RCC 7860 (cell line): Measurements from ENCODE around the gene RAB11FIP3.
"Not testable (repeated sequence)": the region's sequence is repeated elsewhere in the genome, so short reads cannot be mapped to it uniquely, and the experiment has no call there.

Experiments
- DNase-seq: peaks from one replicate; pipeline ENCODE4 v3.0.0-alpha.2; 2015; ENCODE audit warnings: low spot score
- FAIRE-seq: peaks from 2 replicates; lab custom pipeline; 2012; peaks lifted over from hg19 to GRCh38; lab: Jason Lieb, UNC

Gene RAB11FIP3

DNA sequence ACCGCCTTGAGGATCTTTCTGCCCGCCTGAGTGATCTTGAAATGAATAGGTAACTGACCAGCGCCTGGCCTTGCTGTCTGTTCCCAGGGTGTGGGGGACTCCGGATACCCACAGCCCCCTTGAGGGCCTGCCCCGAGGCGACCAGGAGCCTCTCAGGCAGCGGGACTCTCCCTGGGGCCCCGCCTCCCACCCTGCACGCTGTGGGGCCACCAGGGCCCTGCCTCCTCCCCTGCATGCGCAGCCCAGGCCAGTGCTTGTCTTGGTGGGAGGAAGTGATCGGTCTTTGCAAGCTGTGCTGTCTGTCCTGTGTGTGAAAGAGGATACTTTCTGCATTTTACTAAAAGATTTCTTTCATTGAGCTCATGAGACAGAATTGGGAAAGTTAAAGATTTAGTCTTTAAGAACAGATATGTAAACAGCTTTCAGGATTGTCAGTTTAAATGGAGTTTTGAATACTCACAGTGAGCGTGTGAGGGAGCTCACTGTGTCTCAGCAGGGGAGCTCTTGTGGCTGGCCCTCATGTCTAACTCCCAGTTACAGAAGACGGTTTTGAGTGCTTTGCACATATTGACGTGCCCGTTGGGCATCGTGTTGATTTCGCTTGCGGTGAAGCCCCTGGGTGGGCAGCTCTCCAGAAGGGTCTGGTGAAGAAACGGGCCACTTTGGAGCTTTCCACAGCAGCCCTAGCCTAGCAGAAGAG is 65.9 kb downstream of the RAB11FIP3 start:
- FAIRE-seq (no peak), DNase-seq (no peak)

DNA sequence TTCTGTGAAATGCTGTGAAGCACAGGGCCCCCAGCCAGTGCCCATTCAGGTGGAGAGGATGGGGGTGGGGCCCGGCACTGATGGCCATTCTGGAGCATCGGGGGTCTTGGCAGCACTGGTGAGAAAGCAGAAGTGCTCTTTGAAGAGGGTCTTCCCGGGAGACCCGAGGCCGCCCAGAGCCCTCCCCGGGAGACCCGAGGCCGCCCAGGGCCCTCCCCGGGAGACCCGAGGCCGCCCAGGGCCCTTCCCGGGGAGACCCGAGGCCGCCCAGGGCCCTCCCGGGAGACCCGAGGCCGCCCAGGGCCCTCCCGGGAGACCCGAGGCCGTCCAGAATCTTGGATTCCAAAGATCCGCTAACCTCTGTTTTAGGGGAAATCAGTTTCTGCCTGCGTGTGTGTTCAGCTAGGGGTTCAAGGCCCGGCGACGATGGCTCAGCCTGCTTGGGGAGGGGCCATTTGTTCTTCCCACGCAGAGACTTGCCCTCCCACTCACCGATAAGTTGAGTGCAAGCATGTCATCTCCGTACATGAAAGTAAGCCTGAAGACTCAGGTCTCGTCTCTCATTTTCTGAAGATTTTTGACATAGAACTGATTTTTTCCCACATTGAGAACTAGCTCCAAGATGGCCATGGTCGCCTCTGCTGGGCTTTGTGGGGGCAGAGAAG is 66.9 kb downstream of the RAB11FIP3 start:
- DNase-seq = no peak

DNA sequence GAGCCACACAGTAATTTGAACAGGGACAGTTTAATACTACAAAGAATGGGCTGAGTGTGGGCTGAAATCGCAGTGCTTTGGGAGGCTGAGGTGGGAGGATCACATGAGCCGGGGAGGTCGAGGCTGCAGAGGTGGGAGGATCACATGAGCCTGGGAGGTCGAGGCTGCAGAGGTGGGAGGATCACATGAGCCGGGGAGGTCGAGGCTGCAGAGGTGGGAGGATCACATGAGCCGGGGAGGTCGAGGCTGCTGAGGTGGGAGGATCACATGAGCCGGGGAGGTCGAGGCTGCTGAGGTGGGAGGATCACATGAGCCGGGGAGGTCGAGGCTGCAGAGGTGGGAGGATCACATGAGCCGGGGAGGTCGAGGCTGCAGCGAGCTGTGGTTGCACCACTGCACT is 69.2 kb downstream of the RAB11FIP3 start:
- DNase-seq = not testable (repeated sequence)

More for the DNA sequence above, 66.9 kb downstream of the RAB11FIP3 start:
- no peak for FAIRE-seq

DNA sequence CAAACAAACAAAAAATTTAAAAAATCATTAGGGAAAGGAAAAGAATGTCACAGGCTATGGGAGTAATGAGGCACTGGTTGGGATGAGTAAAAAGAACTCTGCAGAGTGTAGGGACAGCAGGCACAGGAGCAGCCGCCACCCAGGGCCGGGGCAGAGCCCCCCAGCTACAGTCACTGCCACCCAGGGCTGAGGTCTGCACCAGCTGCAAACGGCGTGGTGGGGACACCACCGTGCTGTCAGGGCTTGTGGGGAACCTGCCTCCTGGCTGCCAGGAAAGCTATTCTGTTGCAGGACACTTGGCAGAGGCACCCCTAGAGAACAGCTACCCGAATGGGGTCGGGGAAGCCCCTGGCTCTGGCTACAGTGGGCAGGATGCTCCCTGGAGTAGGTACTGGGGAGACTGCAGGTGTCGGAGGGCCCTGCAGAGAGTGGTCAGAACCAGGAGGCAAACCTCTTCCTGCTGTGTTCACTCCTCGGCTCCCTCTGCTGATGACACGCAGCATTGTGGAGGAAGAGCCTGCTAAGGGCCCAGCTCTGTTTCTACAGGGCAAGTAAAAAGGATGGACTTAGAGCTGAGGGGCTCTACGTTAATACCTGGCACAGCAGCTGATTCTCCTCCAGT is 69.8 kb downstream of the RAB11FIP3 start:
- DNase-seq (peak; percentile 15), FAIRE-seq (no peak)

More for the DNA sequence above, 69.2 kb downstream of the RAB11FIP3 start:
- FAIRE-seq = not testable (repeated sequence)

DNA sequence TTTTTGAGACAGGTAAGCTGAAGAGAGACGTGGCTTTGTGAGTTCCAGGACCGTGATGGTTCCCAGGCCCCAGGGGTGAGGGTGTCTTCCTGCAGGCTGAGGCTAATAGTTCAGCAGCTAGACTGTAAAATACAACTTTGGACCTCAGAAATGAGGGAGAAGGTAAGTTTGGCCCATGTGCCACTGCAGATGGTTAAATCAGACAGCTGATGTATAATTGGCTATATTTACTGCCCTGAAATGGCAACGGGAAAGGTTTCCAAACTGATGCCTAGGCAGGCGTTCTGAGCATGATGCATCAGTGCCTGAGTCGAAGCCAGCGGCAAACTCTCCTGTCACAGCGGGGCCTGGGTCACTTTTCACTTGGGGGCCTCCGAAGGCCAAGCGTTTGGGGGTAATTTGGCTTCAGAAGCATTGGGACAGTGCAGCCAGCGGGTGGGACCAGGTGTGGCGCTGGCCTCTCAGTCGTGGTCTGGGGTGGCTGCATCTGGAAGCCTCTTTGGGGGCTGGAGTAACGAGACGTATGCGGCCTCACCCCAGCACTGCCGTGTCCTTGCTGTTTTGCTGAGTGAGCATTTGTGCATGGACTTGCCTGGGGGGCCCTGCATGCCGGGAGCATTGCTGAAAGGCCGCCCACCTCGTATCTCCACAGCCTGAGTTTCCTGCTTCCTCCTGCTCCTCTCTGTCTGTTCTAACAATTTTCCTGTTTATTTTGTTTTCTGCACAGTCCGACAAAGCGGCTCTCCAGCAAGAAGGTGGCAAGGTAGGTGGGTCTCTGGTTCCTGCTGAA is 70.8 kb downstream of the RAB11FIP3 start:
- FAIRE-seq = no peak
- no peak for DNase-seq

DNA sequence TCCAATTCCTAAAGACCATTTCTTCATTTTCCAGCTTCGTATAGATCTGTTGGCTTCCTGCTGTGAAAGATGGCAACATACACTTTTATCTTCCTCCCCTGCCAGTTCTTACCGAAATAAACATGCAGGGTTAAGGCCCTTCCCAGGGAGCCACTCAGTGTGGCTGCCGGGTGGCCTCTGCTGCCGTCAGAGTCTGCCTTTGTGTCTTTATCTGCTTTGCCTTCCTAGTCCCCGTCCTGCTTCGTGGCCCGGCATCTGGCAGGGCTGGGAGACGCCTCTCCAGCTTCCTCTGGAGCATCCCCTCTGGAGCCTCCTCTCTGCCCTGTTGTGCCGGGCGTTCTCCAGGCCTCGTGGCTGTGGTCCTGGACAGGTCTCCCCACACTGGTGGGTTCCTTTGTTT is 71.8 kb downstream of the RAB11FIP3 start:
- DNase-seq = no peak
- no peak for FAIRE-seq

DNA sequence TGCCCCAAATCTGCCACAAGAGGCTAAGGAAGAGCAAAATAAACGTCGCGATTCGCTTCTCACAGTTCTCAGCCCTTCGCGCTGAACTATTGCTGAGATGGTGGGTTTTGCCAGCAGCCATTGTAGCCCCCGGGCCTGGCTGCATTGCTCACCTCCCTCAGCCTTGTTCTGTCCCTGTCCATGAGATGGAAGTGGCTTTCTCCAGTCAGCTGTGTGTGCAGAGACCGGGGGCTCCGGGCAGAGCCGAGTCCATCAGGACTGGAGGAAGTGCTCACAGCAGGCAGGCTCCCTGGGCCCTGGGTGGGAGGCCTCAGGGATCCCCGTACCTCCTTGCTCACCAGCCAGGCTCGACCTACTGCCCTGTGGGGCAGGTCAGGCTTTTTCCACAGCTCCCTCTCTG is 74.5 kb downstream of the RAB11FIP3 start:
- no peak for FAIRE-seq

DNA sequence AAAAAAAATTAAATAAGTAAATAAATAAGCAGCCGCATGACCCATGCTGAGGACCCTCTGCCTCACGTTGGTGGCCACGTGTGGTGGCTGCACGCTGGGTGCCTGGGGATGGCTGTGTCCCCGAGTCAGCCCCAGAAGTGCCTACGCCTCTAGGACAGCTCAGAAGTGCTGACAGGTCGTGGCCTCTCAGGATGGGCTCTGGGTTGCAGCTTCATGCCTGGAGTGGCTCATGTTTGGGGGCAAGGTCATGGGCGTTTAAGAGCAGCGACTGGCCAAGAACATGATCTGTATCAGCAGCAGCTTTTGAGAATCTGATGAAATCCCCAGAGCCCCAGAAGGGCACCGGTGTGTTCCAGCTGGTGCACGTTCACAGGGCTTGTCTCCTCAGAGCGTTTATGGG is 75.3 kb downstream of the RAB11FIP3 start:
- DNase-seq (no peak), FAIRE-seq (no peak)

More for the DNA sequence above, 74.5 kb downstream of the RAB11FIP3 start:
- no peak for DNase-seq

DNA sequence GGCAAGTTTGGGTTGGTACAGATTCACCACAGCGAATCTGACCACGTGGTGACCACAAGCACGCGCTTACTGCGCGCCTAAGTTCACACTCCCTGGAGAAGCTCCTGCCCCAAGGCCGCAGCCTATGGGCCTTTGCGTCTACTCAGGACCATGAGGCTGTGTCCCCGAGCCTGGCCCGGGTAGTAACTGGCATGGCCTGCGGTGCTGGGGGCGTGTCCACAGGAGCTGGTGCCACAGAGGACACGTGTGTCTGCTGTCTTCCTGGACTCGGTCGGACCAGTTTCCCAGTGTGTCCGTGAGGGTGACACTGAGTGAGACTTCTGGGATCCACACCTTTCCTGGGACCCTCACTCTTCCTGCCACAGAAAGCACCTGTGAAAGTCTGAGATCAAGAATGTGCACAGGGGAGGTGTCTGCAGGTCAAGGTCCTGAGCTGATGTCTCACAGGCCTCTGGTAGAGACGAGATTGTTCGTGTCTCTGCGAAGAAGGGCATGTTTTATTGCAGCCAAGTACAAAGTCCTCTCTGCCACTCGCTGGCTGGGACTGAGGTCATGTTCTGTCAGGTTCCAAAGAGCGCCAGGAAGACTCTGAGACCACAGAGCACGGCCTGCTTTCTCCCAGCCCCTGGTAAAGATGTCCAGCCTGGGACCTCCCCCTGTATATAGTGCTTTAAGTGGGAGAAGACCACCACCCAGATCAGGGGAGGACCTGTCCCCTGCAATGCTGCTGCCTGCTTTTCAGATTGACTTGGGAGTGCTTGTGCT is 76.9 kb downstream of the RAB11FIP3 start:
- DNase-seq (no peak), FAIRE-seq (no peak)

DNA sequence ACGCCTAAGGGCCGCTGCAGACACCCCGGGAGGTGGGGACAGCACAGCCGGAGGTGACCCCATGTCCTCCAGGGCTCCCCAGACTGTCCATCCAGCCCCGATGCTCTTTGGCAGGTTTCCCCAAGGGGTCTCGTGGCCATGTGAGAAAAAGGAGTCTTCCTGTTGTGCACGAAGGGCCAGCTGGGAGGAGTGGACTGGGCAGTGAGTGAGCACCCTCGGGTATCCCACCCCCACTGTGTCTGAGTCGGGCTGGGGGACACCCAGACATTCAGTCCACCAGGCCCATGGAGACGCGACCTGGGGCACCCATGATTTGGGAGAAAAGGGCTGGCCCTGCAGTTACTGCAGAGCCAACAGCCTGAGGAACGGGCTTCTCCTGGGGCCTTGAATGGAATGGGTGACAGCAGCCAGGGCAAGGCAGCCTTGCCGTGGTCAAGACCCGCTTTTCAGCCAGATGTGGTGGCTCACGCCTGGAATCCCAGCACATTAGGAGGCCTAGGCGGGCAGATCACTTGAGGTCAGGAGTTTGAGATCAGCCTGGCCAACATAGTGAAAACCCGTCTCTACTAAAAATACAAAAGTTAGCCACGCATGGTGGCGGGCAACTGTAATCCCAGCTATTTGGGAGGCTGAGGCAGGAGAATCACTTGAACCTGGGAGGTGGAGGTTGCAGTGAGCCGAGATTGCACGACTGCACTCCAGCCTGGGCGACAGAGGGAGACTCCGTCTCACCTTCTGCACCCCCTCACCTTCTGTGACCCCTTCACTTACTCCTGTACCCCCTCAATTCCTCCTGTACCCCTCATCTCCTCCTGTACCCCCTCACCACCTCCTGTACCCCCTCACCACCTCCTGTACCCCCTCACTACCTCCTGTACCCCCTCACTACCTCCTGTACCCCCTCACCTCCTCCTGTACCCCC is 78.0 kb downstream of the RAB11FIP3 start:
- FAIRE-seq = no peak
- DNase-seq = no peak

DNA sequence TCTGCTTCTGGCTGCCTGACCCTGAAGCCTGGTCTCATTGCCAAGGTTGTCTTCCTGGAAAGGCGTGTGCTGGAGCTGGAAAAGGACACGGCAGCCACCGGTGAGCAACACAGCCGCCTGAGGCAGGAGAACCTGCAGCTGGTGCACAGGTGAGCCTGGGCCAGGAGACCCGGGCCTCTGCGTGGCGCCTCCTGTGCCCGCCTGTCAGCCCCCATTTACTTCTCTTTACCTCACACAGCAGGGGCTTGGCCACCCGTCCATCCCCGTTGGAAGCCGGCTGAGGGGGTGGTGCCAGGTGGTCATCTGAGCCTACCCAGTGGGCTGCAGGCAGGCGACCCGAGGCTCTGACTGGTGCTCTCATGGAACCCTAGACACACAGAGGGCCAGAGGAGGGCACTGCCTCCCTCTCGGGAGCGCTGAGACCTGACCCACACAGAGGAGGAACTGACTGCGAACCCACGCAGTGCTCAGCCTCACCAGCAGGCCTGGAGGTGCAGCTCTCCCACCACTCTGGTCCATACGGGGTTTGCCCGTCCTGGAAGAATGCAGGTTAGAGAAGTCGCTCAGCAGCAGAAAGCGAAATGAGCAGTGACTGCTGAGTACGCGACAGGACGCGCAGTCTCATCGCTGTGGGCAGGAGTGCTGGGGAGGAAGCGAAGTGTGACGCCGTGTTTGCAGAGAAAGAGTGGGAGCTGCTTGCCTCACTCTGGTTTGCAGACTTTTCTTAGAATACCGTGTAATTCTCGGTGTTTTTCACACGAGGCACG is 80.2 kb downstream of the RAB11FIP3 start:
- FAIRE-seq (no peak), DNase-seq (no peak)

DNA sequence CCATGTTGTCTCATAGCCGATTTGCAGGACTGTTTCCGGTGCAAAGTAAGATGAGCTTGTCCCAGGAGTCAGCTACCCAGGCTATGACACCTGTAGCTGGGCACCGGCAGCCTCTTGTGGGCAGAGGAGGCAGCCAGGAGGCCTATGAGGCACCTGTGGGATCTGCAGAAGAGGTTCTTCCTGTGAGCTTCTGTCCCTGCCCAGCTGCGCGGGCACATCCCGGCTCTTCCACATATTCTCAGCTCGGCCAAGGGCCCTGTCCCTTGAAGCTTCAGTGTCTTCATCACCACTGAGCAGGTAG is 80.7 kb downstream of the RAB11FIP3 start:
- DNase-seq = no peak
- no peak for FAIRE-seq

DNA sequence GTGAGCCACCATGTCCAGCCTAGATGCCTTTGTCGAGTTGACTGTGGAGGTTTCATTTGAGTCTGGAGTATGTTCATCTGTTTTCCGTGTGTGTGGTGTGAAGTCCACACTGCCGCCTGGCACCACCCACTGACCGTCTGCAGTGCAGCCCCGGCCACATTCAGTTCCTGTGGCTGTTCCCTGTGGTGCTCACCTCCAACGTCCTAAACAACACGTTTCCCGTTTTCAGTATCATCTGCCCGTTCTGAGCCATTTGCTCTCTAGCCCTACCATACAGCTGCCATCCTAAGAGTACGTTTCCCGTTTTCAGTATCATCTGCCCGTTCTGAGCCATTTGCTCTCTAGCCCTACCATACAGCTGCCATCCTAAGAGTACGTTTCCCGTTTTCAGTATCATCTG is 82.1 kb downstream of the RAB11FIP3 start:
- FAIRE-seq = not testable (repeated sequence)

DNA sequence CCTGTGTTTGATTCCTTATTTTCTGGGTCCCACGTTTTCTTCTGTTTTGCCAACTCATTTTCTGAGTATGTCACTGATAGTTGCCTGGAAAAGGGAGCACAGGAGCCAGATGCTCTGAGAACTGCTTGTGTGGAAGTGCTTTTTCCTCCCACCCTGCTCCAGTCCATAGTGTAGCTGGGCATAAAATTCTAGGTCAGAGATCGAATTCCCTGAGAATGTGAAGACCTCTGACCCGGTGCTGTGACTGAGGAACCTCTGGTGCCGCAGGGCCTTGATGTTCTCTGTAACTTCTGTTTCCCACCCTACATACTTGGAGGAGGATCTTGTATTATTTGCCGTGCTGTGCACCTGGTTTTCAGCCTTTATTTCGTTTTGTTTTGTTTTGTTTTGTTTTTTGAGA is 82.5 kb downstream of the RAB11FIP3 start:
- no peak for DNase-seq
- no peak for FAIRE-seq

More for the DNA sequence above, 82.1 kb downstream of the RAB11FIP3 start:
- DNase-seq = not testable (repeated sequence)

DNA sequence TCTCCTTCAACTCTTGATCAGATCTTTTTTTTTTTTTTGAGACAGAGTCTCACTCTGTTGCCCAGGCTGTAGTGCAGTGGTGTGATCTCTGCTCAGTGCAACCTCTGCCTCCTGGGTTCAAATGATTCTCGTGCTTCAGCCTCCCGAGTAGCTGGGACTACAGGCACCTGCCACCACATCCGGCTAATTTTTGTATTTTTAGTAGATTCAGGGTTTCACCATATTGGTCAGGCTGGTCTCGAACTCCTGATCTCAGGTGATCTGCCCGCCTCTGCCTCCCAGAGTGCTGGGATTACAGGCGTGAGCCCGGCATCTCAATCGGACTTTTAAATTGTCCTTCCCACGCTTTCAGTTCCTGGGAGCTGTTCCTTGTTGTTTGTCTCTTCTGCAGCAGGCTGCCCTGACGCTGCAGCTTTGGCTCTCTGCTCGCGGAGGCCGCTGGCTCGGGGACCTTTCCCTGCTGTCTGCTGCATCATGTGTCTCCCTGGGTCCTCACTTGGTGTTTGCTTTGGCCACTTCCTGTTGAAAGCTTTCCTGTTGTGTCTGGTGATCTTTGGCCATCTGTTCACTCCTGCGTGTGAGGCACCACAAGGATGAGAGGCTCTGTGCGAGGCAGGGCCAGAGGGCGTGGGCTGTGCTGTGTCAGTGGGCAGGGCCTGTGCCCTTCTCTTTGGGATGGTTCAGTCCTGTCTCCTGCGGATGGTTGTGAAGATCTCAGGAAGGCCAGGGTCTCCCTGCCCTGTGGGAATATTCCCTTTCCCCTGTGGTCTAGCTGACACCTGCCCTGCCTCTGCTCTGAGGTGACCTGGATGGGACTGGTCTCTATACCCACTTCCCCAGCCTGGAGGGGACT is 83.7 kb downstream of the RAB11FIP3 start:
- DNase-seq (no peak), FAIRE-seq (no peak)

DNA sequence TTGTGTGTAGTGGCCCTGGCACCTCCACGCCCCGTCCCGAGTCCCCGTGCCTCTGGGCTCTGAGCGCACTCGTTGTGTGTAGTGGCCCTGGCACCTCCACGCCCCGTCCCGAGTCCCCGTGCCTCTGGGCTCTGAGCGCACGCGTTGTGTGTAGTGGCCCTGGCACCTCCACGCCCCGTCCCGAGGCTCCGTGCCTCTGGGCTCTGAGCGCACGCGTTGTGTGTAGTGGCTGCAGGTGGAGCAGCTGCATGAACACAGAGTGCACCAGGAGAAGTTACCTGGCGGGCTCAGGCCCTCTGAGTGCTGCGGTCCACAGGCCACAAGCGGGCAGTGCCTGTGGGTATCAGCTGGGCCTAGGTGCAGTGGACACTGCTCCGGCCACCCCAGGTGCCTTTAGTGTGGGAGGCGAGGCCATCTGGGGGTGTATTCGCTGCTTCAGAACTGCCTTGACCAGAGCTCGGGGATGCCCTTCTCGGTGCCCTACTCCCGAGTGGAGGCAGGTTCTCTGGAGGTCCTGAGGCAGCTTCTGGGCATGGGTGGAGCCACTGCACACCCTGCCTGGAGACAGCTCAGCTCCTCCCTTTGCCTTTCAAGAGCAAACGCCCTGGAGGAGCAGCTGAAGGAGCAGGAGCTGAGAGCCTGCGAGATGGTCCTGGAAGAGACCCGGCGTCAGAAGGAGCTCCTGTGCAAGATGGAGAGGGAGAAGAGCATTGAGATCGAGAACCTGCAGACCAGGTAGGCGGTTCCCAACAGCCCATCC is 84.8 kb downstream of the RAB11FIP3 start:
- DNase-seq (no peak), FAIRE-seq (no peak)

DNA sequence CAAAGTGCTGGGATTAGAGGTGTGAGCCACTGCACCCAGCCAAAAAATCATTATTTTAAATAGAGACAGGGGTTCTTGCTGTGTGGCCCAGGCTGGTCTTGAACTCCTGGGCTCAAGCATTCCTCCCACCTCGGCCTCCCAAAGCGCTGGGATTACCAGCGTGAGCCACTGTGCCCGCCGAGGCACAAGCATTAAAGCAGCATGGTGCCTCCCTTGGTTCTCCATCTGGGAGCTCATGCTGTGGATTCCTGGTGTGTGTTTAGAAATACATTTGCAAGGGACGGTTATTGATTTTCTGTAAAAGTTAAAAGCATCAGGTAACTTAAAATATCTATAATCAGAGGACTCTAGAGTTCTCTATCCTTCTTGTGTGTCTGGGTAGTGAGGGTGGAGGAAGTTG is 87.4 kb downstream of the RAB11FIP3 start:
- no peak for DNase-seq
- no peak for FAIRE-seq
